Measurements from ENCODE around the gene TPCN1. TPM values are rescaled to one million over a fixed set of nuclear protein-coding genes. Genes with fewer than 3 reads are reported as not detected.

Gene TPCN1
- total RNA-seq, 1 experiment from 2014 or later: 42.7 TPM

- no peaks in the 10 kb centered on the region for H3K27me3 ChIP-seq (ENCODE audit: insufficient read depth, low read depth)
- no peak overlapping the region for H3K27ac ChIP-seq
- intact Hi-C loops (cut with micrococcal nuclease; ENCODE audit: unreplicated experiment): no loop called here
- H3K4me1 ChIP-seq (replicated peaks; ENCODE audit: insufficient read depth): no peaks in the 10 kb centered on the region
- no peak for DNase-seq
- POLR2A ChIA-PET (ENCODE audit: unreplicated experiment): no interaction called here
- no peaks in the 10 kb centered on the region for H3K9me2 ChIP-seq (ENCODE audit: insufficient read depth)
- no peak overlapping the region for H3K4me2 ChIP-seq
- TF ChIP-seq, protein P1, sequence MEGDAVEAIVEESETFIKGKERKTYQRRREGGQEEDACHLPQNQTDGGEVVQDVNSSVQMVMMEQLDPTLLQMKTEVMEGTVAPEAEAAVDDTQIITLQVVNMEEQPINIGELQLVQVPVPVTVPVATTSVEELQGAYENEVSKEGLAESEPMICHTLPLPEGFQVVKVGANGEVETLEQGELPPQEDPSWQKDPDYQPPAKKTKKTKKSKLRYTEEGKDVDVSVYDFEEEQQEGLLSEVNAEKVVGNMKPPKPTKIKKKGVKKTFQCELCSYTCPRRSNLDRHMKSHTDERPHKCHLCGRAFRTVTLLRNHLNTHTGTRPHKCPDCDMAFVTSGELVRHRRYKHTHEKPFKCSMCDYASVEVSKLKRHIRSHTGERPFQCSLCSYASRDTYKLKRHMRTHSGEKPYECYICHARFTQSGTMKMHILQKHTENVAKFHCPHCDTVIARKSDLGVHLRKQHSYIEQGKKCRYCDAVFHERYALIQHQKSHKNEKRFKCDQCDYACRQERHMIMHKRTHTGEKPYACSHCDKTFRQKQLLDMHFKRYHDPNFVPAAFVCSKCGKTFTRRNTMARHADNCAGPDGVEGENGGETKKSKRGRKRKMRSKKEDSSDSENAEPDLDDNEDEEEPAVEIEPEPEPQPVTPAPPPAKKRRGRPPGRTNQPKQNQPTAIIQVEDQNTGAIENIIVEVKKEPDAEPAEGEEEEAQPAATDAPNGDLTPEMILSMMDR (conservative IDR thresholded peaks at IDR 0.05): no peak
- TF ChIP-seq EZH2 (IDR thresholded peaks at IDR 0.05; ENCODE audit: low read depth): no peak
- no peaks in the 10 kb centered on the region for H4K20me1 ChIP-seq (ENCODE audit: insufficient read depth)
- CTCF ChIA-PET: no interaction called here
- no TSS peak for BruUV-seq (replicated peaks)
- no peaks in the 10 kb centered on the region; the same call in 1 of the 2 replicates for H3K36me3 ChIP-seq (ENCODE audit: low read depth)
- H3K4me3 ChIP-seq: no peak overlapping the region
- H3K9me3 ChIP-seq (ENCODE audit: insufficient read depth, low read depth): no peaks in the 10 kb centered on the region
- no peaks in the 10 kb centered on the region for H3F3A ChIP-seq (ENCODE audit: insufficient read depth, low read depth)
- no peaks in the 10 kb centered on the region for H3K79me2 ChIP-seq (ENCODE audit: low read depth)
- no peak overlapping the region for H2AFZ ChIP-seq
These were observed 56.9 kb downstream of the TPCN1 start for GRCh38 chr12:113278141-113278540.

- Histone ChIP-seq H3K27ac (no peak overlapping the region), H3K79me2 (ENCODE audit: low read depth) (no peaks in the 10 kb centered on the region), H2AFZ (no peak overlapping the region), H3K27me3 (ENCODE audit: insufficient read depth, low read depth) (no peaks in the 10 kb centered on the region), H3K9me3 (ENCODE audit: insufficient read depth, low read depth) (no peaks in the 10 kb centered on the region), H3F3A (ENCODE audit: insufficient read depth, low read depth) (no peaks in the 10 kb centered on the region), H3K36me3 (ENCODE audit: low read depth) (no peaks in the 10 kb centered on the region; the same call in 1 of the 2 replicates), H3K4me2 (no peak overlapping the region), H3K4me1 (replicated peaks; ENCODE audit: insufficient read depth) (no peaks in the 10 kb centered on the region), H4K20me1 (ENCODE audit: insufficient read depth) (no peaks in the 10 kb centered on the region), H3K4me3 (no peak overlapping the region), H3K9me2 (ENCODE audit: insufficient read depth) (no peaks in the 10 kb centered on the region)
- no TSS peak for BruUV-seq (replicated peaks)
- TF ChIP-seq, protein P1 (conservative IDR thresholded peaks at IDR 0.05): no peak
- TF ChIP-seq EZH2 (IDR thresholded peaks at IDR 0.05; ENCODE audit: low read depth): no peak
- intact Hi-C loops (cut with micrococcal nuclease; ENCODE audit: unreplicated experiment): no loop called here
- no peak for DNase-seq
- ChIA-PET CTCF (no interaction called here), POLR2A (ENCODE audit: unreplicated experiment) (no interaction called here)
These were observed 57.4 kb downstream of the TPCN1 start for GRCh38 chr12:113278633-113279032.

DNA sequence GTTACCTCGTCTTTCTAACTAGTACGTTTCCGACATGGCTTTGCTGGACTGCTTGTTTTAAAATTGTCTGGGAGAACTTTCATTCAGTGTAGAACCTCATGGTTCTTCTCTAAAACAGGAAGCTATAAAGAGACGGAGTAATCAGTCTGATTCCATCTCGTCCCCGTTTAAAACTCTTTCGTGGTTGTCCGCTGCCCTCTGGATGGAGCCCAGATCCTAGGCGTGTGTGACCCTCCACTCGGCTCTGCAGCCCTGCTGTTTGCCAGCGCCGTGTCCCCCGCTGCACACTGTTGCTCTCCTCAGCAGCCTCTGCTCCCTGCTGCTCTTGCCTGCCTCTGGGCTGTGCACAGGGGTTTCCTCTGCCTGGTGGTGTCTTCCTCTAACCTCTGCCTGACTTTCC lies 63.5 kb downstream of the TPCN1 start:
- no peak for DNase-seq
- no peak for TF ChIP-seq EZH2 (IDR thresholded peaks at IDR 0.05; ENCODE audit: low read depth)
- TF ChIP-seq, protein P1 (conservative IDR thresholded peaks at IDR 0.05): no peak
- CTCF ChIA-PET: no interaction called here
- H3K36me3 ChIP-seq (ENCODE audit: low read depth): no peaks in the 10 kb centered on the region; the same call in 1 of the 2 replicates
- no peaks in the 10 kb centered on the region for H3K9me2 ChIP-seq (ENCODE audit: insufficient read depth)
- no peak overlapping the region for H3K4me2 ChIP-seq
- BruUV-seq (replicated peaks): no TSS peak
- no peaks in the 10 kb centered on the region for H3K27me3 ChIP-seq (ENCODE audit: insufficient read depth, low read depth)
- H3F3A ChIP-seq (ENCODE audit: insufficient read depth, low read depth): no peaks in the 10 kb centered on the region
- intact Hi-C loops (cut with micrococcal nuclease; ENCODE audit: unreplicated experiment): no loop called here
- H3K9me3 ChIP-seq (ENCODE audit: insufficient read depth, low read depth): no peaks in the 10 kb centered on the region
- POLR2A ChIA-PET (ENCODE audit: unreplicated experiment): no interaction called here
- H3K4me3 ChIP-seq: no peak overlapping the region
- H4K20me1 ChIP-seq (ENCODE audit: insufficient read depth): no peaks in the 10 kb centered on the region
- no peak overlapping the region for H3K27ac ChIP-seq
- H2AFZ ChIP-seq: no peak overlapping the region
- H3K79me2 ChIP-seq (ENCODE audit: low read depth): no peaks in the 10 kb centered on the region
- H3K4me1 ChIP-seq (replicated peaks; ENCODE audit: insufficient read depth): no peaks in the 10 kb centered on the region

Measured in PC-9 (cell line).